GM21367 (cell line): ENCODE data around the gene FBXO31.
A peak's percentile ranks its signal among the peaks of the same experiment; 100 is the strongest.

Source experiments
- ATAC-seq: cut with Tn5 transposase; IDR thresholded peaks from one replicate; pipeline ENCODE4 v1.9.1; 2021; ENCODE audit not compliant: unreplicated experiment

The FBXO31 gene

DNA sequence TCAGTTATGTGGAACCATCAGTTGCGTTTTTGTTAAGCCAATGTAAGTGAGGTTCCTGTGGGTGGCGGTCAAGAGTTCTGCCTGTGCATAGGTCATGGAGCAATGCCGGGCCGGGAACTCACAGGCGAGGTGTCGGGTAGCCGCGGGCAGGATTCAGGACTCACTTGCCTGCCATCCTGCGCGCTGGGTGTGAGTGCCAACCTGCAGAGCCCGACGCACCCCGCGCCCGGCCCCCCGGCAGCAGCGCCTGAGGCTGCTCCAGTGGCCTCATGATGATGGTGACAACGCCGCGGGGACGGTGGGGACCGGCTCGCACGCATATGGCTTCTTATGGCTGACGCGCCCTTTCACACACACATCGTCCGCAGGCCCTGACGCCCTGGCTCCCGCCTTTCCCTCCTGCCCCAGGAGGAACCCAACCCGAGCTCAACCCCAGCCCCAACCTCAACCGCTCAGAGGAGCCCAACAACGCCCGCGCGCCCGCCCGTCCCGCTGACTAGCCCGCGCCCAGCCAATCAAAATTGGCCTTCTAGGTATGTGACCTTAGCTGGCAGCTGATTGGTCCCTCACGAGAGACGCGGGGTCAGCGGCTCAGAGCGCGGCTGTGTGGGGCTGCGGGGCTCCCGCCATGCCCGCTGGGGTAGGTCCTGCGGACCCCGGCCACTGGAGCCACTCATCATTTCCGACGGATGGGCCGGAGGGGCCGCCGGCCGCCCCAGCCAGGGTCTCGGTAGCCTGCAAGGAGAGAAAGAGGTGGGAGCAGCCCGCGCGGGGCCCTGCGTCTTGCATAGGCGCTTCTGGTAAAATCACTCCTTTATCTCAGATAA, 66.4 kb downstream of the FBXO31 start, which contains the start of gene C16orf95:
C16orf95 (minus strand) TSS at position 470 of the 827 bp plus-strand sequence; CDS start at position 320, 150 bp downstream.
- peak; percentile 84 for ATAC-seq

DNA sequence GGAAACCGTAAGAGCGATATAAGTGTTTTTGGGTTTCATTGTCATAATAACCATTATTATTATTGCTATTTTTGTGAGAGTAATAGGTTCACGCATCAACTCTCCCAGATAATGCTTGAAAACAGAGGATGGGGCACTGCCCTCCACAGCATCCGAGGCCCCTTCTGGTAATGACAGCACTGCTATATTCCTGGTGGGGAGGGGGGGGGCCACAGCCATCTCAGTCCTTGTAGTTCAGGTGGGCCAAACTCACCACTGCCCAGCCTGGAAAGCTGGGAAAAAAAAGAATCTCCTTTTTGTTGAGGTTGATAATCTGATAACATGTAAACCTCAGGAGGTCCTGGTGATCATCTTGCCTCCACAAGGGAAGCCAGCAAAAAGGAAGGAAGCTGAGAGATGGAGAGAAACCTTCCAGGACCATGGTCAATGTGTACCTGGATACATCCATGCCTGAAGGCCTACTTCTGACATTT, 67.1 kb downstream of the FBXO31 start:
- no peak for ATAC-seq

GRCh38 chr16:87314990-87315420, 68.6 kb downstream of the FBXO31 start:
- no peak for ATAC-seq

GRCh38 chr16:87312008-87312407, 71.6 kb downstream of the FBXO31 start:
- no peak for ATAC-seq

GRCh38 chr16:87311387-87311786, 72.2 kb downstream of the FBXO31 start:
- ATAC-seq = no peak

DNA sequence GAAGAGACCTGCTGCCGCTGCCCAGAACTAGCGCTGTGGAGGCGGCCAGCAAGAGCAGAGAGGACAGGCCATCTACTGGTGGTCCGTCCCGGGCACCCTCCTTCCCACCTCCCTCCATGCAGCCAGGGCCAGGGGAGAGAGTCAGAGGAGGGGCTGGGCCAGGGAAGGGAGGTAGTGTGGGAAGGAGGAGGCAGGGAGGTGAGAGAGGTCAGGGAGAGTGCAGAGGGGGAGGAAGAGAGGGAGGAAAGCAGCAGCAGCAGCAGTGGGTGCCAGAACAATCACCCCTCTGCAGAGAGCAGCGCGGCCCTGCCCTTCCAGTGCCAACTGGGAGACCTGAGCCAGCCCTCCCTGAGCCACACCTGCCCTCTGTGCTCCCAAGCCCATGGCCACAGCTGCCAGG, 73.0 kb downstream of the FBXO31 start:
- ATAC-seq = no peak

GRCh38 chr16:87309620-87310525, 73.7 kb downstream of the FBXO31 start:
- ATAC-seq = no peak

GRCh38 chr16:87308826-87309225, 74.8 kb downstream of the FBXO31 start:
- no peak for ATAC-seq

- ATAC-seq = no peak
These were observed 77.1 kb downstream of the FBXO31 start for GRCh38 chr16:87306516-87306915.

- ATAC-seq = no peak
These were observed 77.8 kb downstream of the FBXO31 start for GRCh38 chr16:87305505-87306391.

- no peak for ATAC-seq
These were observed 78.6 kb downstream of the FBXO31 start for GRCh38 chr16:87304951-87305350.

- no peak for ATAC-seq
These were observed 79.5 kb downstream of the FBXO31 start for GRCh38 chr16:87303962-87304521.

DNA sequence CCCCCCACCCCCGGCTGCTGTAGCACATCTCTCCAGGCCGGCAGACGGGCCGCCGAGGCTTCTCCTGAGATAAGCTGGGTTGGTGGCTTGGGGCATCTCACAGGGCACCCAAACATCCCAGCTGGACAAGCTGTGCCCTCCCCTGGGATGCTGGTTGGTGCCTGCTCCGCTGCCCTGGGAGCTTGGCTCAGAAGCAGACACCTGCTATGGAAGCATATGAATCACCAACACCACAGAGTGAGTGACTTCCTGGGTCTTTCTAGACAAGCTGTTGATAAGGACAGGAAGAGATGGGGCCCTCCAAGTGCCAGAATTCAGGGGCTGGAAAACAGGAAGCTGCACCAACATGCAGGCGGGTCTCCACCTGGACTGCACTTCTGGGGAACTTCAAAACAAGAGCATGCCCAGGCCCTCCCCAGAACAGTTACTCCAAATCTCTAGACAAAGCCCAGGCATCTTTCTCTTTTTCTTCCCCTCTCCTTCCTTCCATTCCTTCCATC, 80.1 kb downstream of the FBXO31 start:
- ATAC-seq = no peak

GRCh38 chr16:87298857-87299465, 84.6 kb downstream of the FBXO31 start:
- ATAC-seq = no peak

GRCh38 chr16:87297918-87298631, 85.5 kb downstream of the FBXO31 start:
- no peak for ATAC-seq

- no peak for ATAC-seq
These were observed 86.2 kb downstream of the FBXO31 start for GRCh38 chr16:87297407-87297806.

- ATAC-seq = no peak
These were observed 87.7 kb downstream of the FBXO31 start for GRCh38 chr16:87295661-87296531.

DNA sequence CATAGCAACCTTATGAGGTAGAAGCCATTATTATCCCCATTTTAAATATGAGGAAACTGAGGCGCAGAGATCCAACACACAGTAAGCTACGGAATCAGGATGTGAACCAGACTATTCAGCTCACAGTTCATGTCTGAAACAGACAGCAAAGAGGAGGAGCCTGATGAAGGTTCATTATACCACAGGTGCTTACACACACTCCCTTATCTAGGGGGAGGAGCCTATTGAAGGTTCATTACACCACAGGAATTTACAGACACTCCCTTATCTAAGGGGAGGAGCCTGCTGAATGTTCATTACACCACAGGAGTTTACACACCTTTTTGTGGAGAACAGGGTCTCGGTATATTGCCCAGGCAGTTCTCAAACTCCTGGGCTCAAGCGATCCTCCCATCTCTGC, 88.3 kb downstream of the FBXO31 start:
- ATAC-seq = no peak
